ENCODE measurements around the gene ZNF468. TPM values are rescaled to one million over a fixed set of nuclear protein-coding genes. Genes with fewer than 3 reads are reported as not detected.

The ZNF468 gene
- total RNA-seq, 2 donors from 2014 or later = 21.0 to 49.2 TPM

DNA sequence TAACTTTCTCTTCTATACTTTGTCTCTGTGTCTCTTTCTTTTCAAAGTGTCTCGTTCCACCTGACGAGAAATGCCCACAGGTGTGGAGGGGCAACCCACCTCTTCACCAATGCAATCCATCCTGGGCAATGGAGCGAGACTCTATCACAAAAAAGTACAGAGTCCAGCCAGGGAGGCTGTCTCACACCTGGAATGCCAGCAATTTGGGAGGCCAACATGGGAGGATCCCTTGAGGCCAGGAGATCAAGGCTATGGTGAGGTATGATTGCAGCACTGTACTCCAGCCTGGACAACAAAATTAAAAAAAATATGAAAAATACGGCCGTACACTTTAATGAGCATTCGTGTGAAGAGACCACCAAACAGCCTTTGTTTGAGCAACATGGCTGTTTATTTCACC, 68.0 kb downstream of the ZNF468 start:
- intact Hi-C loops (cut with DNase I) = no loop called here
- Histone ChIP-seq H3K9me3 (no peaks in the 10 kb centered on the region), H3K4me3 (no peak overlapping the region), H3K4me1 (replicated peaks) (no peaks in the 10 kb centered on the region), H3K27ac (no peak overlapping the region), H3K27me3 (replicated peaks; ENCODE audit: insufficient read depth) (no peaks in the 10 kb centered on the region), H3K36me3 (no peaks in the 10 kb centered on the region)
- TF ChIP-seq, protein P1, sequence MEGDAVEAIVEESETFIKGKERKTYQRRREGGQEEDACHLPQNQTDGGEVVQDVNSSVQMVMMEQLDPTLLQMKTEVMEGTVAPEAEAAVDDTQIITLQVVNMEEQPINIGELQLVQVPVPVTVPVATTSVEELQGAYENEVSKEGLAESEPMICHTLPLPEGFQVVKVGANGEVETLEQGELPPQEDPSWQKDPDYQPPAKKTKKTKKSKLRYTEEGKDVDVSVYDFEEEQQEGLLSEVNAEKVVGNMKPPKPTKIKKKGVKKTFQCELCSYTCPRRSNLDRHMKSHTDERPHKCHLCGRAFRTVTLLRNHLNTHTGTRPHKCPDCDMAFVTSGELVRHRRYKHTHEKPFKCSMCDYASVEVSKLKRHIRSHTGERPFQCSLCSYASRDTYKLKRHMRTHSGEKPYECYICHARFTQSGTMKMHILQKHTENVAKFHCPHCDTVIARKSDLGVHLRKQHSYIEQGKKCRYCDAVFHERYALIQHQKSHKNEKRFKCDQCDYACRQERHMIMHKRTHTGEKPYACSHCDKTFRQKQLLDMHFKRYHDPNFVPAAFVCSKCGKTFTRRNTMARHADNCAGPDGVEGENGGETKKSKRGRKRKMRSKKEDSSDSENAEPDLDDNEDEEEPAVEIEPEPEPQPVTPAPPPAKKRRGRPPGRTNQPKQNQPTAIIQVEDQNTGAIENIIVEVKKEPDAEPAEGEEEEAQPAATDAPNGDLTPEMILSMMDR (IDR thresholded peaks at IDR 0.05) = no peak
- no peak for TF ChIP-seq POLR2A (IDR thresholded peaks at IDR 0.05)
- TF ChIP-seq POLR2AphosphoS5 (IDR thresholded peaks at IDR 0.05) = no peak
- 93% methylated on average over 6 of the region's 6 CpGs for WGBS
- DNase-seq (ENCODE audit: low spot score) = no peak

Small RNAs within 50 kb of the gene (small RNA-seq; reads per million reads assigned to genes)
- 0 reads per million in 2 donors for gene ZNF320

Other genes starting within 250 kb of the ZNF468 start
- gene ZNF83, start 219.3 kb downstream of the ZNF468 start, total RNA-seq = 10 to 100 TPM; 36.3 to 62.1 TPM
- 10 to 100 TPM; 12.0 to 15.3 TPM for gene ZNF611, start 122.6 kb downstream of the ZNF468 start, total RNA-seq
- 10 to 100 TPM in 1 of 2 donors, 1 to 10 TPM in 1; 8.7 to 21.2 TPM for gene ZNF600, start 70.8 kb downstream of the ZNF468 start, total RNA-seq
- gene ZNF28, start 36.0 kb downstream of the ZNF468 start, total RNA-seq = 10 to 100 TPM; 19.2 to 26.8 TPM
- 10 to 100 TPM; 20.0 to 42.9 TPM for gene ZNF320, start 40.0 kb upstream of the ZNF468 start, total RNA-seq
- 10 to 100 TPM; 21.4 to 34.5 TPM for gene ZNF888, start 65.8 kb upstream of the ZNF468 start, total RNA-seq
- 10 to 100 TPM; 15.8 to 31.8 TPM for gene ZNF816, start 105.3 kb upstream of the ZNF468 start, total RNA-seq
- gene ERVV-1, start 156.3 kb upstream of the ZNF468 start, total RNA-seq = under 1 TPM in 1 of 2 donors, not detected in 1; 0.40 TPM
- gene ERVV-2, start 187.1 kb upstream of the ZNF468 start, total RNA-seq = not detected
- gene ZNF160, start 245.8 kb upstream of the ZNF468 start, total RNA-seq = 10 to 100 TPM; 26.0 to 93.4 TPM

Measured in prostate gland (tissue), 2 donors.